Stomach smooth muscle (tissue), 2 donors: ENCODE data around the gene CEP295NL.

Experiments used
- H3K27ac ChIP-seq: one replicate; pipeline ENCODE4 v1.7.0; 2013; ENCODE audit warnings: mild to moderate bottlenecking, low read length, inconsistent platforms
- H3K27me3 ChIP-seq, 2 donors: one replicate each; pipeline ENCODE4 v1.7.0; 2013; ENCODE audit warnings: low read length in 2 of 2; ENCODE audit not compliant: insufficient read depth in 2 of 2, control insufficient read depth in 1 of 2
- H3K36me3 ChIP-seq, 2 donors: one replicate each; pipeline ENCODE4 v1.7.0; 2013; ENCODE audit warnings: low read length in 2 of 2; ENCODE audit not compliant: control insufficient read depth in 2 of 2, insufficient read depth in 2 of 2
- H3K4me1 ChIP-seq: one replicate; pipeline ENCODE4 v1.7.0; 2013; ENCODE audit warnings: low read length; ENCODE audit not compliant: control insufficient read depth, insufficient read depth
- H3K4me3 ChIP-seq, 2 donors: one replicate each; pipeline ENCODE4 v1.7.0; 2013; ENCODE audit warnings: low read length in 2 of 2
- H3K9ac ChIP-seq, 2 donors: one replicate each; pipeline ENCODE4 v1.7.0; 2013; ENCODE audit warnings: low read length in 2 of 2, mild to moderate bottlenecking in 1 of 2
- H3K9me3 ChIP-seq, 2 donors: one replicate each; pipeline ENCODE4 v1.7.0; 2013; ENCODE audit warnings: low read length in 2 of 2; ENCODE audit not compliant: control insufficient read depth in 2 of 2
- donor health status: healthy.
- donor health status: Pancreatic carcinoma.

CEP295NL gene

GRCh38 chr17:78940708-78941107, 37.7 kb upstream of the CEP295NL start:
- Histone ChIP-seq H3K4me1 (peaks cover 4% of the 10 kb centered on the region), H3K9me3 (no peaks in the 10 kb centered on the region), H3K27me3 (no peaks in the 10 kb centered on the region), H3K9ac (no peak overlapping the region), H3K36me3 (no peaks in the 10 kb centered on the region), H3K27ac (no peak overlapping the region), H3K4me3 (no peak overlapping the region)

- Histone ChIP-seq H3K36me3 (no peaks in the 10 kb centered on the region), H3K9ac (no peak overlapping the region), H3K9me3 (no peaks in the 10 kb centered on the region), H3K4me1 (peaks cover 9% of the 10 kb centered on the region), H3K27me3 (no peaks in the 10 kb centered on the region), H3K4me3 (no peak overlapping the region), H3K27ac (no peak overlapping the region)
Observed at GRCh38 chr17:78940258-78940657, 37.3 kb upstream of the CEP295NL start.

- no peak overlapping the region for H3K9ac ChIP-seq
- peaks cover 15% of the 10 kb centered on the region for H3K4me1 ChIP-seq
- H3K4me3 ChIP-seq: no peak overlapping the region
- no peaks in the 10 kb centered on the region for H3K27me3 ChIP-seq
- no peaks in the 10 kb centered on the region for H3K9me3 ChIP-seq
- H3K36me3 ChIP-seq: no peaks in the 10 kb centered on the region
- no peak overlapping the region for H3K27ac ChIP-seq
Observed at GRCh38 chr17:78939615-78940014, 36.6 kb upstream of the CEP295NL start.

DNA sequence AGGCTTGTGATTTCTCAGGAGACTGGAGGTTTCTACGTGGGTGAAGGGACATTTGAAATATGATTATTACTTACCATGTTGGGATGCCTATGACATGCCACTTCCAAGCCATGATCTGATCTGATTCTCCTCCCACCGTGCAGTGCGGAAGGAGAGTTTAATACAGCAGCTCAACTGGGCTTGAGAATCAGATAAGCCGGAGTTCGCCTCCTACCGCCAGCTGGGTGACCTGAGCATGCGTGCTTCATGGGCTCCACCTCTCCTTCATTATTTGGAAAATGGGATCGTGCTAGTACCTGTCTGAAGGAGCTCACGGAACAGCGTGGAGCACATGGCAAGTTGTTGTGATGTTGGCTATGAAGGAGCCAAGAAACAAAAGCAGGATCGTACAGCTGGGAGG, 34.6 kb upstream of the CEP295NL start:
- H3K4me3 ChIP-seq: no peak overlapping the region

DNA sequence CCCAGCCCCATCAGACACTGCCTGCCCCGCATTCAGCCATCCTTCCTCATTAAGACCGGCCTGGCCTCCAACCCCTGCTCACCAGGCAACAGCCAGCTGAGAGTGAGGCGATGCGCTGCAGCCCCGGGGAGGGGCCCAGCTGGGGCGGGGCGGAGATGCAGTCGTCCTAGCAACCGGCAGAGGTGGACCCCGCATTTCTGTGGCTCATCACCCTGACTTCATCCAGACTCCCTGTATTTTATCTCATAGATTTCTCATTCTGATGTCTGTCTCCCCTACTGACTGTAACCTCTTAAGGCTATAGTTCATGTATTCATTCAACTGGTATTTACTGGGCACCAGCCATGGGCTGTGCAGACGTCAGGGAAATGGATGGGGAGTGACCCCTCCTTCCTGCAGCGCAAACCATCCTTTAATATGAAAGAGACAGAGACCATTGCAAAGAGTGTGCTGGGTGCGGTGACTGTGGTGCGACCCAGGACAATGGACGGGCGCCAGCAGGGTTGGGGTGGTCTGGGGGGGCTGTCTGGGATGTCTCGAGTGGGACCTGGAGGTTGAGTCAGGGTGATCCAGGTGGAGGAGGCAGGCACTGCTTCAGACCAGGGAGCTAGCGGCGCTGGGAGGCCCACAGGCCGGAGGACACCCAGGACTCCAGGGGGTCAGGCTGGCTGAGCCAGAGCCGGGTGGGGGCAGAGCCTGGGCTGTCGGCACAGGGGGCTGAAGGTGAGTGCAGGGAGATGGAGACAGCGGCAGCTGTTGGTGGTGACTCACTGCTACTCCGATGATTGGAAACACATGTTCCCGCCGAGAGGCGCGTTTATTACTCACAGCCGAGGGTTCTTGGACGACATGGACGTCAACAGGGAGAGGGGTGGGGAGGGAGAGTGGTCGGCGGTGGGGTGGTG, 32.7 kb upstream of the CEP295NL start:
- H3K9me3 ChIP-seq: no peaks in the 10 kb centered on the region
- peaks cover 31% of the 10 kb centered on the region for H3K4me1 ChIP-seq
- no peak overlapping the region for H3K9ac ChIP-seq
- H3K4me3 ChIP-seq: no peak overlapping the region
- H3K27ac ChIP-seq: peak overlapping the region; percentile 96
- no peaks in the 10 kb centered on the region for H3K27me3 ChIP-seq
- no peaks in the 10 kb centered on the region for H3K36me3 ChIP-seq

More for the DNA sequence above, 34.6 kb upstream of the CEP295NL start:
- no peaks in the 10 kb centered on the region for H3K36me3 ChIP-seq
- no peak overlapping the region for H3K9ac ChIP-seq
- H3K27ac ChIP-seq: no peak overlapping the region
- no peaks in the 10 kb centered on the region for H3K27me3 ChIP-seq
- H3K9me3 ChIP-seq: no peaks in the 10 kb centered on the region
- peaks cover 31% of the 10 kb centered on the region for H3K4me1 ChIP-seq

- Histone ChIP-seq H3K36me3 (no peaks in the 10 kb centered on the region), H3K27ac (peak overlapping the region; percentile 96), H3K27me3 (no peaks in the 10 kb centered on the region), H3K9ac (peak overlapping the region; percentile 51 to 78), H3K9me3 (no peaks in the 10 kb centered on the region), H3K4me3 (peak overlapping the region; percentile 18 to 66), H3K4me1 (peaks cover 35% of the 10 kb centered on the region)
Observed at GRCh38 chr17:78934681-78935418, 31.8 kb upstream of the CEP295NL start.

- peak overlapping the region; percentile 51 to 78 for H3K9ac ChIP-seq
Observed at GRCh38 chr17:78933959-78934568, 31.1 kb upstream of the CEP295NL start.

DNA sequence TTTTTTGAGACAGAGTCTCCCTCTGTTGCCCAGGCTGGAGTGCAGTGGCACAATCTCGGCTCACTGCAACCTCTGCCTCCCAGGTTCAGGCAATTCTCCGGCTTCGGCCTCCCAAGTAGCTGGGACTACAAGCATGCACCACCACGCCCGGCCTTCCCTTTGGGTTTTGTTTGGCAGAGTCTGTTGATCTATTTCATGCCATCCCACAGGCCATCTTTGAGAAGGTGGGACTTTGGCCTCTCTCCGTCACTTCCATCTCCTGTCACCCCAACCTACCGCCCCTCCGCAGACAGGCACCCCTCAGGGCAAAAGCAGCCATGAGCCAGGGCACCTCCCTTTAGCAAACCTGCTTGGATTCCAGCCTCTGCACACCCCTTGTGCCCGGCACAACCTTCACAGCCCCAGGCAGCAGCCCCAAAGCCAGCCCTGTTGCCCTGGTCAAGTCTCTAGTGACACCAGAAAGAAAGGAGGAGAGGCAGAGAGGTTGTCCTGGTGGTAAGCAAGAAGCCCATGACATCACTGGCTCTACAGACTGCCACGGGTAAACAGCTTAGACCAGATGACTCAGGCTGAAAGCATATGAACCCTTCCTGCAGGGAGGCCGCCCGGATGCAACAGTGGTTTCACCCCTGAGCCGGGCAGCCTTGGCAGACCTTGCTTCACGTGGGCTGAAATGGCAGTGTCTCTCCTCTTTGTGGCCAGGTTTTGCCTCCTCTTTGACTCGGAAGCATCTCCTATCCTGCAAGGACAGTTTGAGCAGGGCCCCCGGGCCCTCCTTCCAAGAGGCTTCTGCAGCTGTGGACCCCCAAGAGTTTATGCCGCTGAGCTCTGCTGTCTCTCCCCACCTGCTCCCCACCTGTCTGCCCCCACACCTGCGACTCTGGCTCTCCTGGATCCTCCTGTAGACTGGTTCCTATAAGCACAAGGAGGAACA, 30.3 kb upstream of the CEP295NL start:
- Histone ChIP-seq H3K36me3 (no peaks in the 10 kb centered on the region), H3K9ac (peak overlapping the region in 1 of 2 donors; percentile 21), H3K9me3 (no peaks in the 10 kb centered on the region), H3K4me1 (peaks cover 36% of the 10 kb centered on the region), H3K27ac (peak overlapping the region; percentile 96), H3K27me3 (no peaks in the 10 kb centered on the region), H3K4me3 (peak overlapping the region; percentile 28 to 66)

More at GRCh38 chr17:78933959-78934568, 31.1 kb upstream of the CEP295NL start:
- no peaks in the 10 kb centered on the region for H3K36me3 ChIP-seq
- H3K27me3 ChIP-seq: no peaks in the 10 kb centered on the region
- H3K27ac ChIP-seq: peak overlapping the region; percentile 96
- H3K4me1 ChIP-seq: peaks cover 36% of the 10 kb centered on the region
- H3K9me3 ChIP-seq: no peaks in the 10 kb centered on the region
- peak overlapping the region; percentile 28 to 66 for H3K4me3 ChIP-seq

GRCh38 chr17:78929908-78930775, 27.1 kb upstream of the CEP295NL start:
- peaks cover 34% of the 10 kb centered on the region for H3K4me1 ChIP-seq
- H3K27ac ChIP-seq: no peak overlapping the region
- H3K4me3 ChIP-seq: no peak overlapping the region
- H3K9ac ChIP-seq: no peak overlapping the region
- H3K27me3 ChIP-seq: no peaks in the 10 kb centered on the region
- no peaks in the 10 kb centered on the region for H3K9me3 ChIP-seq
- H3K36me3 ChIP-seq: no peaks in the 10 kb centered on the region
